Naive thymus-derived CD4-positive, alpha-beta T cell (primary cell): Measurements from ENCODE around the gene PDLIM3. TPM values are rescaled to one million over a fixed set of nuclear protein-coding genes. Genes with fewer than 3 reads are reported as not detected.
A peak's percentile ranks its signal among the peaks of the same experiment; 100 is the strongest.

Source experiments
- ATAC-seq: fragments of 150-1000 bp; cut with Tn5 transposase; 2 replicates; pipeline ENCODE4 v1.10.0; 2021; ENCODE audit warnings: mild to moderate bottlenecking, moderate library complexity
- CTCF ChIA-PET: fragments of 350-600 bp; sonication (Branson Sonifier 250); formaldehyde crosslinking; loops from one replicate; lab custom pipeline; 2021; ENCODE audit warnings: antibody characterized with exemption; lab: Charles Lee
- POLR2A ChIA-PET: fragments of 350-600 bp; sonication (Branson Sonifier 250); formaldehyde crosslinking; loops from one replicate; lab custom pipeline; 2021; ENCODE audit warnings: antibody characterized with exemption, inconsistent platforms; lab: Charles Lee
- DNase-seq, 9 donors: peaks; one replicate each; pipeline versions ENCODE4 v3.0.0 to v3.0.0-alpha.2; 2020 to 2022; ENCODE audit warnings: mixed read lengths in 1 of 9
- H3K27ac ChIP-seq: one replicate; pipeline ENCODE4 v1.7.0; 2013; ENCODE audit warnings: mild to moderate bottlenecking, low read depth, low read length, moderate library complexity
- H3K27me3 ChIP-seq, 2 donors: one replicate each; pipeline ENCODE4 v1.7.0; 2013; ENCODE audit warnings: low read length in 2 of 2, mild to moderate bottlenecking in 2 of 2, moderate library complexity in 2 of 2; ENCODE audit not compliant: control insufficient read depth in 2 of 2, insufficient read depth in 2 of 2
- H3K36me3 ChIP-seq, 3 experiments: 1 replicate in 2 of 3; 2 replicates in 1 of 3; pipeline ENCODE4 v1.7.0; 2013; ENCODE audit warnings: low read length in 3 of 3, mild to moderate bottlenecking in 3 of 3, moderate library complexity in 1 of 3; ENCODE audit not compliant: insufficient read depth in 3 of 3, control insufficient read depth in 2 of 3
- H3K4me1 ChIP-seq, 2 donors: one replicate each; pipeline ENCODE4 v1.7.0; 2013; ENCODE audit warnings: low read length in 2 of 2, mild to moderate bottlenecking in 2 of 2, moderate library complexity in 1 of 2; ENCODE audit not compliant: control insufficient read depth in 2 of 2, insufficient read depth in 2 of 2
- H3K4me3 ChIP-seq: 2 replicates; pipeline ENCODE4 v1.7.0; 2013; ENCODE audit warnings: mild to moderate bottlenecking, low read length
- H3K9me3 ChIP-seq, 3 experiments: 1 replicate in 2 of 3; 2 replicates in 1 of 3; pipeline ENCODE4 v1.7.0; 2013; ENCODE audit warnings: low read length in 3 of 3; ENCODE audit not compliant: control insufficient read depth in 2 of 3
- H3K27ac Mint-ChIP-seq, 9 donors: one replicate each; pipeline ENCODE4 v1.8.0; 2020 to 2022; ENCODE audit warnings: mixed read lengths in 9 of 9, mild to moderate bottlenecking in 8 of 9, moderate library complexity in 5 of 9, inconsistent platforms in 2 of 9
- H3K27me3 Mint-ChIP-seq, 5 donors: one replicate each; pipeline ENCODE4 v1.8.0; 2021 to 2022; ENCODE audit warnings: mixed read lengths in 5 of 5, mild to moderate bottlenecking in 1 of 5
- H3K36me3 Mint-ChIP-seq, 5 donors: one replicate each; pipeline ENCODE4 v1.8.0; 2020 to 2022; ENCODE audit warnings: mixed read lengths in 5 of 5, mild to moderate bottlenecking in 3 of 5, inconsistent platforms in 1 of 5
- H3K4me1 Mint-ChIP-seq, 7 donors: one replicate each; pipeline ENCODE4 v1.8.0; 2020 to 2022; ENCODE audit warnings: mixed read lengths in 7 of 7, mild to moderate bottlenecking in 3 of 7, inconsistent platforms in 1 of 7
- H3K4me3 Mint-ChIP-seq, 10 donors: one replicate each; pipeline ENCODE4 v1.8.0; 2020 to 2022; ENCODE audit warnings: mild to moderate bottlenecking in 10 of 10, mixed read lengths in 10 of 10, moderate library complexity in 6 of 10, inconsistent platforms in 2 of 10
- H3K9me3 Mint-ChIP-seq, 11 donors: one replicate each; pipeline ENCODE4 v1.8.0; 2020 to 2022; ENCODE audit warnings: mixed read lengths in 11 of 11, mild to moderate bottlenecking in 4 of 11, inconsistent platforms in 1 of 11, moderate library complexity in 1 of 11
- intact Hi-C, 2 donors: fragments of 100-400 bp; cut with micrococcal nuclease; formaldehyde crosslinking; loops; one replicate each; pipeline ENCODE4 v1.15.1; 2023
- polyA plus RNA-seq, 2 donors: library from polyadenylated mRNA; unstranded; fragments of 300-500 nt; fragmentation: Illumina TruSeq; gene quantifications; one replicate each; pipeline ENCODE4 v1.2.3, GENCODE V29; 2021
- total RNA-seq, 6 experiments: library from RNA in 5 of 6; stranded (reverse) in 5 of 6; gene quantifications; 1 replicate in 5 of 6; 2 replicates in 1 of 6; pipeline ENCODE4 v1.2.3 and lab custom pipeline; 2021 to 2026

The PDLIM3 gene
- total and polyA plus RNA-seq, 7 experiments from 2014 or later: not detected

- CTCF ChIA-PET: no interaction called here
- Histone ChIP-seq H3K9me3 (no peaks in the 10 kb centered on the region), H3K4me1 (no peaks in the 10 kb centered on the region), H3K27me3 (no peaks in the 10 kb centered on the region), H3K27ac (no peak overlapping the region), H3K36me3 (no peaks in the 10 kb centered on the region), H3K4me3 (no peak overlapping the region)
- POLR2A ChIA-PET: interaction anchor here (0.6 kb wide), 1 partner anchor 38 kb away, joined by 3 read pairs; no protein-coding TSS in a partner anchor
- Mint-ChIP-seq H3K4me3 (no peak overlapping the region), H3K9me3 (peaks cover 4 to 47% (median 19%) of the 10 kb centered on the region in 11 donors), H3K4me1 (no peaks in the 10 kb centered on the region), H3K36me3 (peaks cover 1 to 22% (median 9%) of the 10 kb centered on the region in 5 donors), H3K27me3 (peaks cover 26 to 58% (median 42%) of the 10 kb centered on the region in 5 donors), H3K27ac (no peak overlapping the region)
- ATAC-seq: no peak
- intact Hi-C loops: no loop called here
- no peak for DNase-seq
These were observed 46.7 kb downstream of the PDLIM3 start for GRCh38 chr4:185488650-185489049.

- peaks cover 0 to 7% (median 0%) of the 10 kb centered on the region in 11 donors for H3K9me3 Mint-ChIP-seq
- H3K4me3 ChIP-seq: no peak overlapping the region
- no peak overlapping the region for H3K27ac Mint-ChIP-seq
- no peaks in the 10 kb centered on the region for H3K4me1 ChIP-seq
- peaks cover 27 to 68% (median 43%) of the 10 kb centered on the region in 5 donors for H3K27me3 Mint-ChIP-seq
- H3K9me3 ChIP-seq: no peaks in the 10 kb centered on the region
- peaks cover 0 to 4% (median 0%) of the 10 kb centered on the region in 5 donors for H3K36me3 Mint-ChIP-seq
- ChIA-PET CTCF (no interaction called here), POLR2A (no interaction called here)
- peaks cover 0 to 3% of the 10 kb centered on the region in 2 donors for H3K27me3 ChIP-seq
- intact Hi-C loops: no loop called here
- H3K4me3 Mint-ChIP-seq: no peak overlapping the region
- ATAC-seq (no peak), DNase-seq (no peak)
- no peaks in the 10 kb centered on the region for H3K4me1 Mint-ChIP-seq
- H3K27ac ChIP-seq: no peak overlapping the region
- H3K36me3 ChIP-seq: no peaks in the 10 kb centered on the region
These were observed 53.9 kb downstream of the PDLIM3 start for GRCh38 chr4:185481401-185481800.

- peaks cover 0 to 3% of the 10 kb centered on the region in 2 donors for H3K27me3 ChIP-seq
These were observed 55.1 kb downstream of the PDLIM3 start for GRCh38 chr4:185480016-185480732.

GRCh38 chr4:185479507-185479971, 55.8 kb downstream of the PDLIM3 start:
- POLR2A ChIA-PET: no interaction called here
- H3K4me1 Mint-ChIP-seq: no peaks in the 10 kb centered on the region
- H3K4me1 ChIP-seq: no peaks in the 10 kb centered on the region
- H3K9me3 Mint-ChIP-seq: no peaks in the 10 kb centered on the region
- no peak for ATAC-seq
- H3K27me3 Mint-ChIP-seq: peaks cover 20 to 63% (median 38%) of the 10 kb centered on the region in 5 donors
- H3K4me3 ChIP-seq: no peak overlapping the region
- H3K9me3 ChIP-seq: no peaks in the 10 kb centered on the region
- H3K4me3 Mint-ChIP-seq: no peak overlapping the region
- H3K36me3 ChIP-seq: no peaks in the 10 kb centered on the region
- H3K27me3 ChIP-seq: peaks cover 0 to 3% of the 10 kb centered on the region in 2 donors
- CTCF ChIA-PET: interaction anchor here (0.7 kb wide), 1 partner anchor 10 kb away, joined by 3 read pairs; no protein-coding TSS in a partner anchor
- H3K36me3 Mint-ChIP-seq: peaks cover 0 to 4% (median 0%) of the 10 kb centered on the region in 5 donors
- no peak overlapping the region for H3K27ac ChIP-seq
- DNase-seq: no peak
- no peak overlapping the region for H3K27ac Mint-ChIP-seq
- intact Hi-C loops: no loop called here

More at GRCh38 chr4:185480016-185480732, 55.1 kb downstream of the PDLIM3 start:
- H3K9me3 Mint-ChIP-seq: no peaks in the 10 kb centered on the region
- DNase-seq: no peak
- no peaks in the 10 kb centered on the region for H3K4me1 Mint-ChIP-seq
- Histone ChIP-seq H3K4me3 (no peak overlapping the region), H3K4me1 (no peaks in the 10 kb centered on the region), H3K36me3 (no peaks in the 10 kb centered on the region), H3K27ac (no peak overlapping the region), H3K9me3 (no peaks in the 10 kb centered on the region)
- H3K27me3 Mint-ChIP-seq: peaks cover 20 to 66% (median 38%) of the 10 kb centered on the region in 5 donors
- no peak overlapping the region for H3K27ac Mint-ChIP-seq
- no peak for ATAC-seq
- ChIA-PET CTCF (interaction anchor here (0.7 kb wide), 1 partner anchor 11 kb away, joined by 3 read pairs; no protein-coding TSS in a partner anchor), POLR2A (no interaction called here)
- intact Hi-C loops: no loop called here
- H3K4me3 Mint-ChIP-seq: no peak overlapping the region
- H3K36me3 Mint-ChIP-seq: peaks cover 0 to 4% (median 0%) of the 10 kb centered on the region in 5 donors

- Histone ChIP-seq H3K4me1 (peaks cover 0 to 3% of the 10 kb centered on the region in 2 donors), H3K9me3 (no peaks in the 10 kb centered on the region), H3K36me3 (no peaks in the 10 kb centered on the region), H3K27ac (no peak overlapping the region), H3K27me3 (peaks cover 0 to 3% of the 10 kb centered on the region in 2 donors), H3K4me3 (no peak overlapping the region)
- CTCF ChIA-PET: no interaction called here
- no peak for DNase-seq
- H3K36me3 Mint-ChIP-seq: peaks cover 0 to 4% (median 0%) of the 10 kb centered on the region in 5 donors
- POLR2A ChIA-PET: interaction anchor here (1.5 kb wide), 1 partner anchor 77 kb away, joined by 5 read pairs; the partner anchor contains the start of genes ANKRD37 and LRP2BP
- ATAC-seq: no peak
- H3K27ac Mint-ChIP-seq: no peak overlapping the region
- intact Hi-C loops: loop anchor here (5.0 kb wide), 2 partner anchors 331 to 719 kb away; partner anchors contain the start of genes CYP4V2 (in 1 of the 2) and SLC25A4 (in 1 of the 2)
- no peaks in the 10 kb centered on the region for H3K9me3 Mint-ChIP-seq
- peaks cover 13 to 51% (median 15%) of the 10 kb centered on the region in 5 donors for H3K27me3 Mint-ChIP-seq
- peaks cover 5 to 18% (median 9%) of the 10 kb centered on the region in 7 donors for H3K4me1 Mint-ChIP-seq
- no peak overlapping the region for H3K4me3 Mint-ChIP-seq
These were observed 62.1 kb downstream of the PDLIM3 start for GRCh38 chr4:185473247-185473646.

- H3K36me3 ChIP-seq: no peaks in the 10 kb centered on the region
- peak overlapping the region; percentile 61 for H3K4me3 ChIP-seq
- no peaks in the 10 kb centered on the region for H3K27me3 ChIP-seq
- Mint-ChIP-seq H3K4me3 (peak overlapping the region; percentile 83 to 98 (median 92)), H3K27me3 (peaks cover 6 to 50% (median 12%) of the 10 kb centered on the region in 5 donors), H3K27ac (peak overlapping the region in 7 of 9 donors; percentile 48 to 90 (median 86)), H3K4me1 (peaks cover 5 to 18% (median 9%) of the 10 kb centered on the region in 7 donors), H3K9me3 (no peaks in the 10 kb centered on the region), H3K36me3 (peaks cover 0 to 4% (median 0%) of the 10 kb centered on the region in 5 donors)
- H3K4me1 ChIP-seq: peaks cover 0 to 3% of the 10 kb centered on the region in 2 donors
- POLR2A ChIA-PET: interaction anchor here (1.5 kb wide), 1 partner anchor 76 kb away, joined by 5 read pairs; the partner anchor contains the start of genes ANKRD37 and LRP2BP
- intact Hi-C loops: loop anchor here (5.0 kb wide), 2 partner anchors 330 to 720 kb away; partner anchors contain the start of genes CYP4V2 (in 1 of the 2) and SLC25A4 (in 1 of the 2)
- CTCF ChIA-PET: no interaction called here
- no peak overlapping the region for H3K27ac ChIP-seq
- ATAC-seq: no peak
- no peaks in the 10 kb centered on the region for H3K9me3 ChIP-seq
- DNase-seq: peak in 1 of 9 donors; percentile 10
These were observed 63.2 kb downstream of the PDLIM3 start for GRCh38 chr4:185472103-185472542.
